ENCODE results near the gene EYS.

EYS gene

GRCh38 chr6:63732336-63732735 lies 1974.7 kb downstream of the EYS start:
- peak overlapping the region; percentile 65 for H3K27ac ChIP-seq (ENCODE audit: low read depth, low read length)

GRCh38 chr6:63731930-63732329 lies 1975.1 kb downstream of the EYS start:
- H2AFZ ChIP-seq (ENCODE audit: low read length, unreplicated experiment) = no peak overlapping the region
- peak overlapping the region; percentile 65 for H3K27ac ChIP-seq (ENCODE audit: low read depth, low read length)

More at GRCh38 chr6:63732336-63732735, 1974.7 kb downstream of the EYS start:
- H3K4me3 ChIP-seq (ENCODE audit: low read depth, low read length) = peak overlapping the region; percentile 30; the same call in 1 of the 2 replicates
- no peak overlapping the region for H2AFZ ChIP-seq (ENCODE audit: low read length, unreplicated experiment)
- H3K36me3 ChIP-seq (ENCODE audit: insufficient read depth, low read length) = no peaks in the 10 kb centered on the region; the same call in 1 of the 2 replicates
- peaks cover 33% of the 10 kb centered on the region for H3K4me1 ChIP-seq (ENCODE audit: control insufficient read depth, insufficient read depth, low read length, unreplicated experiment)
- no peaks in the 10 kb centered on the region for H3K27me3 ChIP-seq (ENCODE audit: insufficient read depth, low read length)
- no peaks in the 10 kb centered on the region for H3K79me2 ChIP-seq (ENCODE audit: control insufficient read depth, insufficient read depth, low read length, unreplicated experiment)

GRCh38 chr6:63730311-63730710 lies 1976.7 kb downstream of the EYS start:
- Histone ChIP-seq H3K27ac (ENCODE audit: low read depth, low read length) (no peak overlapping the region), H3K79me2 (ENCODE audit: control insufficient read depth, insufficient read depth, low read length, unreplicated experiment) (no peaks in the 10 kb centered on the region), H3K4me1 (ENCODE audit: control insufficient read depth, insufficient read depth, low read length, unreplicated experiment) (peaks cover 33% of the 10 kb centered on the region), H3K27me3 (ENCODE audit: insufficient read depth, low read length) (no peaks in the 10 kb centered on the region), H3K4me3 (ENCODE audit: low read depth, low read length) (no peak overlapping the region), H2AFZ (ENCODE audit: low read length, unreplicated experiment) (no peak overlapping the region), H3K36me3 (ENCODE audit: insufficient read depth, low read length) (no peaks in the 10 kb centered on the region)

More at GRCh38 chr6:63731930-63732329, 1975.1 kb downstream of the EYS start:
- Histone ChIP-seq H3K79me2 (ENCODE audit: control insufficient read depth, insufficient read depth, low read length, unreplicated experiment) (no peaks in the 10 kb centered on the region), H3K36me3 (ENCODE audit: insufficient read depth, low read length) (no peaks in the 10 kb centered on the region; the same call in 1 of the 2 replicates), H3K4me3 (ENCODE audit: low read depth, low read length) (peak overlapping the region; percentile 30; the same call in 1 of the 2 replicates), H3K27me3 (ENCODE audit: insufficient read depth, low read length) (no peaks in the 10 kb centered on the region), H3K4me1 (ENCODE audit: control insufficient read depth, insufficient read depth, low read length, unreplicated experiment) (peaks cover 33% of the 10 kb centered on the region)

GRCh38 chr6:63724721-63725120 lies 1982.3 kb downstream of the EYS start:
- Histone ChIP-seq H3K27me3 (ENCODE audit: insufficient read depth, low read length) (no peaks in the 10 kb centered on the region), H3K4me1 (ENCODE audit: control insufficient read depth, insufficient read depth, low read length, unreplicated experiment) (no peaks in the 10 kb centered on the region), H2AFZ (ENCODE audit: low read length, unreplicated experiment) (no peak overlapping the region), H3K36me3 (ENCODE audit: insufficient read depth, low read length) (no peaks in the 10 kb centered on the region), H3K27ac (ENCODE audit: low read depth, low read length) (no peak overlapping the region), H3K4me3 (ENCODE audit: low read depth, low read length) (no peak overlapping the region), H3K79me2 (ENCODE audit: control insufficient read depth, insufficient read depth, low read length, unreplicated experiment) (no peaks in the 10 kb centered on the region)

- Histone ChIP-seq H3K4me1 (ENCODE audit: control insufficient read depth, insufficient read depth, low read length, unreplicated experiment) (no peaks in the 10 kb centered on the region), H3K36me3 (ENCODE audit: insufficient read depth, low read length) (no peaks in the 10 kb centered on the region), H3K4me3 (ENCODE audit: low read depth, low read length) (no peak overlapping the region), H3K27ac (ENCODE audit: low read depth, low read length) (no peak overlapping the region), H3K79me2 (ENCODE audit: control insufficient read depth, insufficient read depth, low read length, unreplicated experiment) (no peaks in the 10 kb centered on the region), H3K27me3 (ENCODE audit: insufficient read depth, low read length) (no peaks in the 10 kb centered on the region), H2AFZ (ENCODE audit: low read length, unreplicated experiment) (no peak overlapping the region)
Observed at GRCh38 chr6:63721181-63721580, 1985.8 kb downstream of the EYS start.

- H3K27ac ChIP-seq (ENCODE audit: low read depth, low read length) = no peak overlapping the region
- no peaks in the 10 kb centered on the region for H3K79me2 ChIP-seq (ENCODE audit: control insufficient read depth, insufficient read depth, low read length, unreplicated experiment)
- no peaks in the 10 kb centered on the region for H3K4me1 ChIP-seq (ENCODE audit: control insufficient read depth, insufficient read depth, low read length, unreplicated experiment)
- no peak overlapping the region for H2AFZ ChIP-seq (ENCODE audit: low read length, unreplicated experiment)
- no peak overlapping the region for H3K4me3 ChIP-seq (ENCODE audit: low read depth, low read length)
- H3K36me3 ChIP-seq (ENCODE audit: insufficient read depth, low read length) = peaks cover 11% of the 10 kb centered on the region
- H3K27me3 ChIP-seq (ENCODE audit: insufficient read depth, low read length) = no peaks in the 10 kb centered on the region
Observed at GRCh38 chr6:63716169-63716568, 1990.9 kb downstream of the EYS start.

GRCh38 chr6:63714091-63714490 lies 1992.9 kb downstream of the EYS start:
- Histone ChIP-seq H3K4me3 (ENCODE audit: low read depth, low read length) (no peak overlapping the region), H2AFZ (ENCODE audit: low read length, unreplicated experiment) (no peak overlapping the region), H3K27ac (ENCODE audit: low read depth, low read length) (no peak overlapping the region), H3K4me1 (ENCODE audit: control insufficient read depth, insufficient read depth, low read length, unreplicated experiment) (no peaks in the 10 kb centered on the region), H3K36me3 (ENCODE audit: insufficient read depth, low read length) (peaks cover 24% of the 10 kb centered on the region), H3K79me2 (ENCODE audit: control insufficient read depth, insufficient read depth, low read length, unreplicated experiment) (no peaks in the 10 kb centered on the region), H3K27me3 (ENCODE audit: insufficient read depth, low read length) (no peaks in the 10 kb centered on the region)

GRCh38 chr6:63713332-63713731 lies 1993.7 kb downstream of the EYS start:
- H3K27me3 ChIP-seq (ENCODE audit: insufficient read depth, low read length) = no peaks in the 10 kb centered on the region
- H3K4me3 ChIP-seq (ENCODE audit: low read depth, low read length) = no peak overlapping the region
- H3K27ac ChIP-seq (ENCODE audit: low read depth, low read length) = no peak overlapping the region
- H2AFZ ChIP-seq (ENCODE audit: low read length, unreplicated experiment) = no peak overlapping the region
- H3K36me3 ChIP-seq (ENCODE audit: insufficient read depth, low read length) = peaks cover 25% of the 10 kb centered on the region
- no peaks in the 10 kb centered on the region for H3K79me2 ChIP-seq (ENCODE audit: control insufficient read depth, insufficient read depth, low read length, unreplicated experiment)
- no peaks in the 10 kb centered on the region for H3K4me1 ChIP-seq (ENCODE audit: control insufficient read depth, insufficient read depth, low read length, unreplicated experiment)

GRCh38 chr6:63709148-63709547 lies 1997.9 kb downstream of the EYS start:
- H3K79me2 ChIP-seq (ENCODE audit: control insufficient read depth, insufficient read depth, low read length, unreplicated experiment) = no peaks in the 10 kb centered on the region
- peaks cover 28% of the 10 kb centered on the region for H3K36me3 ChIP-seq (ENCODE audit: insufficient read depth, low read length)
- H3K4me1 ChIP-seq (ENCODE audit: control insufficient read depth, insufficient read depth, low read length, unreplicated experiment) = no peaks in the 10 kb centered on the region
- no peaks in the 10 kb centered on the region for H3K27me3 ChIP-seq (ENCODE audit: insufficient read depth, low read length)
- no peak overlapping the region for H3K4me3 ChIP-seq (ENCODE audit: low read depth, low read length)
- no peak overlapping the region for H2AFZ ChIP-seq (ENCODE audit: low read length, unreplicated experiment)
- no peak overlapping the region for H3K27ac ChIP-seq (ENCODE audit: low read depth, low read length)

- H3K27ac ChIP-seq (ENCODE audit: low read depth, low read length) = no peak overlapping the region
- H3K4me1 ChIP-seq (ENCODE audit: control insufficient read depth, insufficient read depth, low read length, unreplicated experiment) = no peaks in the 10 kb centered on the region
- no peaks in the 10 kb centered on the region for H3K27me3 ChIP-seq (ENCODE audit: insufficient read depth, low read length)
- H3K79me2 ChIP-seq (ENCODE audit: control insufficient read depth, insufficient read depth, low read length, unreplicated experiment) = no peaks in the 10 kb centered on the region
- no peak overlapping the region for H2AFZ ChIP-seq (ENCODE audit: low read length, unreplicated experiment)
- H3K4me3 ChIP-seq (ENCODE audit: low read depth, low read length) = no peak overlapping the region
- H3K36me3 ChIP-seq (ENCODE audit: insufficient read depth, low read length) = peaks cover 30% of the 10 kb centered on the region
Observed at GRCh38 chr6:63708631-63709030, 1998.4 kb downstream of the EYS start.

- Histone ChIP-seq H3K27me3 (ENCODE audit: insufficient read depth, low read length) (no peaks in the 10 kb centered on the region), H3K4me3 (ENCODE audit: low read depth, low read length) (no peak overlapping the region), H3K27ac (ENCODE audit: low read depth, low read length) (no peak overlapping the region), H3K4me1 (ENCODE audit: control insufficient read depth, insufficient read depth, low read length, unreplicated experiment) (no peaks in the 10 kb centered on the region), H2AFZ (ENCODE audit: low read length, unreplicated experiment) (no peak overlapping the region), H3K36me3 (ENCODE audit: insufficient read depth, low read length) (peaks cover 20% of the 10 kb centered on the region), H3K79me2 (ENCODE audit: control insufficient read depth, insufficient read depth, low read length, unreplicated experiment) (no peaks in the 10 kb centered on the region)
Observed at GRCh38 chr6:63706630-63707029, 2000.4 kb downstream of the EYS start.
